ENCODE measurements around the gene CNTN2.

Gene CNTN2

DNA sequence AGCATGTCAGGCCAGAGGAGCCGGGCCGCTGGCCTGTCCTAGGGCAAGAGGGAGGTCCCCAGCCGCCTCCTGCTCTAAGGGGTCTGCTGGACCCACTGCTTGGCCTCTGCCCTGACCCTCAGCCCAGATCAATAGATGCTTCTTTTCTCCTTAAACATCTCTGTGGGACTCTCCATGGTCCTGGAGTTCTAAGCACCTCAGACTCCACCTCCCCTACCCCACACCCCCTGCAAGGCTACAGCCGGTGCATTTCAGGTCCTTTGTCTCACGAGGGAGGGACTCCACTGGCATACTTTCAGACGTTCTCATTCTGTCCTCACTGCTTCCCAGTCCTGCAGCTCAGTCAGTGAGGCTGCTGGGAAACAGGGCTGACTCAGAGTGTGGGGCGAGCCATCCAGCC, 11.0 kb downstream of the CNTN2 start:
- DNase-seq (ENCODE audit: low spot score), result no peak

GRCh38 chr1:205056188-205056611, 13.2 kb downstream of the CNTN2 start:
- no peak for DNase-seq (ENCODE audit: low spot score)

DNA sequence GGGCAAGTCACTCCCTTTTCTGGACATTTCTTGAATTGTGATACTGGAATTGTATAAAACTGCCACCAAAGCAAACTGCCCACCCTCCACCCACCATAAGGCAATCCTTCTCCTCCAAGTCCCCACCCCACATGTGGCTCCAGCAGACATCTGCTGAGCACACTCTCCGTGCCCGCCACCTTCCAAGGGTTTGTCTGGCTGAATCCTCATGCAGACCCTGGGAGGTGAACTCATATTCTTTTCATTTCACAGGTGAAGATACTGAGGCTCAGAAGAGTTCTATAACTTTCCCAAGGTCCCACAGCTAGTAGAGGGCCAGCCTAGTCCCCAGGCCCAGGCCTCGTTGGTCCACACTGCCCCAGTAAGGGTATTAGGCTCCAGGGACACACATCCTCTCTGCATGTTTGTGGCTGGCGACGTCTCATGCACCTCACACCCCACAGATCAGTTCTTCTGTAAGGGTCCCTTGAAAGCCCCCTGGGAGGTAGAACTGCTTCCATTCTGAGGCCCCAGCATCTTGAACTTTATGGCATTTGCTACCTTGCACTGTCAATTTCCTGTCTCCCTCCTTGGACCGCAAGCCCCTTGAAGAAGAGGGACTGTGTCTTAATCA, 14.1 kb downstream of the CNTN2 start:
- DNase-seq (ENCODE audit: low spot score), result no peak

- no peak for DNase-seq (ENCODE audit: low spot score)
Observed at GRCh38 chr1:205057808-205058575, 15.0 kb downstream of the CNTN2 start.

GRCh38 chr1:205058853-205059252, 15.8 kb downstream of the CNTN2 start:
- no peak for DNase-seq (ENCODE audit: low spot score)

GRCh38 chr1:205059660-205060059, 16.6 kb downstream of the CNTN2 start:
- no peak for DNase-seq (ENCODE audit: low spot score)

DNA sequence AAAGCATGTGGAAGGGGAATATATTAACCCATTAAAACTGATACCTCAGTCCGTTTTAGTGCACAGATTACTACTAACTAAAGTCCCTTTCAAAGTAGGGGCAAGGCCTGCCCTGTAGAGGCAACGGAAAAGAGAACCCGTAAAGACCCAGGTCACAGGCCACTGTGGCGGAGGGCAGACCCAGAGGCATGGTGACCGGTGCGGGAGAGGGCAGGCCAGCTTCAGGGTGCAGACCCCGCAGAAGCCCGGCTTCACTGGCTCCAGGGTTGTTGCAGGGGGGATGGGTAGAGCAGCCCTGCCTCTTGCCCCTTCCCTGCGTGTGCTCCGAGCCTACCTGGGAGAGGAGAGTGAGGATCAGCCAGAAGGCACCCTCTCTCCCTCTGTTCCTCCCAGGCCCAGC, 17.7 kb downstream of the CNTN2 start:
- DNase-seq (ENCODE audit: low spot score), result no peak

GRCh38 chr1:205061227-205061626, 18.2 kb downstream of the CNTN2 start:
- no peak for DNase-seq (ENCODE audit: low spot score)

GRCh38 chr1:205061665-205062069, 18.7 kb downstream of the CNTN2 start:
- DNase-seq (ENCODE audit: low spot score), result peak; percentile 89

- no peak for DNase-seq (ENCODE audit: low spot score)
Observed at GRCh38 chr1:205062319-205062718, 19.3 kb downstream of the CNTN2 start.

DNA sequence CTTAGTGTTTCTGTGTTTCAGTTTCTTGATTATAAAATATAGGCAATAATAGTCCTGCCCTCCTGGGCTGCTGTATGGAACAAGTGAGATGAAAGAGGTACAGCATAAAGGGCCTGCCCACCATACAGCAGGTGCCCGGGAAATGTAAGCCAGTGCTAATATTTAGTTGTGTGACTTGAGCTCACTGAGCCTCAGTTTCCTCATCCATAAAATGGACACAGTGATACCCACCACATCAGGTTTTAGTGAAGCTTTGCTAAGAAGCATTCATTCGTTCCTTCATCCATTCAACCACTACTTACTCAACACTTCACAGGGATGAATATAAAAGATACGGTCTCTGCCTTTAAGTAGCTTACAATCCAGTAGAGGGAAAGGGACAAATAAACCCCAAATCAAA, 19.9 kb downstream of the CNTN2 start:
- no peak for DNase-seq (ENCODE audit: low spot score)

DNA sequence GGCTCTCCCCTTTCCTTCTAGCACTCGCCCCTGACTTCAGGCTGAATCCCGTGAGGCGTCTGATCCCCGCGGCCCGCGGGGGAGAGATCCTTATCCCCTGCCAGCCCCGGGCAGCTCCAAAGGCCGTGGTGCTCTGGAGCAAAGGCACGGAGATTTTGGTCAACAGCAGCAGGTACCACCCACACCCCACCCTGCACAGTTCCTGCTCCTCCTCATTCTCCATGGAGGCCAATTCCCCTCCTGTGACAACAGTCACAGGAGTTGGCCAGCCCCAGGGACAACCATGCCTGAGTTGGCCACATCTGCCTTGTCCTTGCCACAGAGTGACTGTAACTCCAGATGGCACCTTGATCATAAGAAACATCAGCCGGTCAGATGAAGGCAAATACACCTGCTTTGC, 21.3 kb downstream of the CNTN2 start:
- no peak for DNase-seq (ENCODE audit: low spot score)

GRCh38 chr1:205064741-205065316, 21.8 kb downstream of the CNTN2 start:
- no peak for DNase-seq (ENCODE audit: low spot score)

GRCh38 chr1:205065666-205066065, 22.7 kb downstream of the CNTN2 start:
- no peak for DNase-seq (ENCODE audit: low spot score)

GRCh38 chr1:205066141-205066818, 23.3 kb downstream of the CNTN2 start:
- DNase-seq (ENCODE audit: low spot score), result peak; percentile 45

GRCh38 chr1:205067031-205067430, 24.0 kb downstream of the CNTN2 start:
- no peak for DNase-seq (ENCODE audit: low spot score)

DNA sequence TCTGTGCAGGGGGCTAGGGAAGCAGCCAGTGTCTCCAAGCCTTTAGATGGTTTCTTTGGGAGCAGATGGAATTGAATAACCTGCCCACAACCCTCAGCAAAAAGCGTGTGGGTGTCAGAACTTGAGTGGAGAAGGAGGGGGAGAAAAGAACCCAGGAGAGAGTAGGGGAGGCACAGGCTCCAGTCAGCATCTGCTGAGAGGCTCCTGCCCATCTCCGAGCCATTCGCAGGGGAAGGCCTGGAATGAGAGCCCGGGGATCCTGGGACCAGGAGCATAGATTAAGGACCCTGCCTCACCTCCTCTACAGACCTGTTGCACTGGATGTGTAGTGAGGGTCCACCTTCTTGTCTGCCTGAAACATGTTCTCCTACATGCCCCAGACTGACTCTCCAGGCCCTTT, 25.0 kb downstream of the CNTN2 start:
- no peak for DNase-seq (ENCODE audit: low spot score)

GRCh38 chr1:205068457-205069040, 25.5 kb downstream of the CNTN2 start:
- peak; percentile 59 for DNase-seq (ENCODE audit: low spot score)

DNA sequence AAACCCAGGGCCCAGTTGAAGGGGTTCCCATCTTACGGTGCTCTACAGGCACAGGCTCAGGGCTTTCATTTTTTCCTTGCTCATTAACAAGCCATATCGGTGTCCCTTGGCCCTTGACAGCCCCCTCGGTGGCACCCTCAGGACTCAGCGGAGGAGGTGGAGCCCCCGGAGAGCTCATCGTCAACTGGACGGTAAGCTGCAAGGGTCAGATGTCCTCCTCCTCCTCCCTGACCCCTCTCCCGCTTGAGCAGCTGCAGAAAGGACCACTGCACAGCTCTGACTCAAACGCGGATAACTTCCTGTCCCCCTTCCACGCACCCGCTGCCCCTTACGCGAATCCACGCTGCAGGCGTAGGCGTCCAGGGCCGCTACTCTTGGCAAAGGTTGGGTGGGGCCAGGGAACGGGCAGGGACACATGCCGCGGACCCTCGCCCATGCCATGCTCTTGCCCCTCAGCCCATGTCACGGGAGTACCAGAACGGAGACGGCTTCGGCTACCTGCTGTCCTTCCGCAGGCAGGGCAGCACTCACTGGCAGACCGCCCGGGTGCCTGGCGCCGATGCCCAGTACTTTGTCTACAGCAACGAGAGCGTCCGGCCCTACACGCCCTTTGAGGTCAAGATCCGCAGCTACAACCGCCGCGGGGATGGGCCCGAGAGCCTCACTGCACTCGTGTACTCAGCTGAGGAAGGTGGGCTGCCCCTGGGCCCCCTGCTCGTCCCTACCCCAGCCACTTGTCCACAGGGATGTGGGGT, 26.5 kb downstream of the CNTN2 start:
- DNase-seq (ENCODE audit: low spot score), result no peak

GRCh38 chr1:205071028-205071409, 28.0 kb downstream of the CNTN2 start:
- DNase-seq (ENCODE audit: low spot score), result no peak

DNA sequence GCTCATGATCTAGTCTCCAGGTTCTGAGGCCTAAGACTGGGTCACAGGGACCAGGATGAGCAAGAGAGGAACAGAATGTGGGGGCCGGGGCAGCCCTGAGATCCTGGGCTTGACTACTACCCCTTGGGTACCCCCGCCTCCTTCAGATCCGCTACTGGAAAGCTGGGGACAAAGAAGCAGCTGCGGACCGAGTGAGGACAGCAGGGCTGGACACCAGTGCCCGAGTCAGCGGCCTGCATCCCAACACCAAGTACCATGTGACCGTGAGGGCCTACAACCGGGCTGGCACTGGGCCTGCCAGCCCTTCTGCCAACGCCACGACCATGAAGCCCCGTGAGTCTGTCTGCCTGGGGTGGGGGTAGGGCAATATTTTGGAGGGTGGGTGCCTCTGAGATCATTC, 28.8 kb downstream of the CNTN2 start:
- DNase-seq (ENCODE audit: low spot score), result no peak

DNA sequence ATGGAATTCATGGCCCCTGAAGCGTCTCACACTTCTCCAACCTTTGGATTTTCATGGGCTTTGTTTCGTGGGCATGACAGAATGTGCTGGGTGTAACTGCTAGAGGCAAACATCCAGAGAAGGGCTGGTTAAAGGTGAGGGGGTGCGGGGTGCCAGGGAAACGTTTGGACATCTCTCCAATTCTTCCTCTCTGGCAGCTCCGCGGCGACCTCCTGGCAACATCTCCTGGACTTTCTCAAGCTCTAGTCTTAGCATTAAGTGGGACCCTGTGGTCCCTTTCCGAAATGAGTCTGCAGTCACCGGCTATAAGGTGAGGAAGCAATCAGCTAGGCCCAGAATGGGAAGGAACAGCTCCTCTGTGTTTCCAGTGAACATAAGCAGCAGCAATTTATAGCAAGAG, 29.3 kb downstream of the CNTN2 start:
- no peak for DNase-seq (ENCODE audit: low spot score)
